ENCODE results near the gene SLC25A14. TPM values are rescaled to one million over a fixed set of nuclear protein-coding genes. Genes with fewer than 3 reads are reported as not detected.
A peak's percentile ranks its signal among the peaks of the same experiment; 100 is the strongest.

The SLC25A14 gene
- total RNA-seq, 1 donor from 2014 or later: 6.1 TPM

- no peaks in the 10 kb centered on the region for H3K9me3 ChIP-seq
- H3K27ac ChIP-seq: peak within 1 kb of the TSS; percentile 56
- H3K27me3 ChIP-seq: no peaks in the 10 kb centered on the region
- TF ChIP-seq CTCF (IDR thresholded peaks at IDR 0.05): no peak
- TF ChIP-seq POLR2A (IDR thresholded peaks at IDR 0.05): peak in 1 of 2 donors; percentile 32
- peak; percentile 79 to 80 for TF ChIP-seq POLR2AphosphoS5 (IDR thresholded peaks at IDR 0.05; ENCODE audit: insufficient read depth in 1 of 2, low read depth in 1 of 2)
- DNase-seq (ENCODE audit: extremely low spot score in 2 of 2): no peak
- H3K4me3 ChIP-seq: peak within 1 kb of the TSS; percentile 55 to 63
- peaks cover 14% of the 10 kb centered on the region for H3K4me1 ChIP-seq
- no peaks in the 10 kb centered on the region for H3K36me3 ChIP-seq
- intact Hi-C loops (cut with DNase I): no loop called here
Observed at GRCh38 chrX:130401415-130402207, 61.9 kb downstream of the SLC25A14 start, which contains the start of gene RBMX2. Gene RBMX2 (plus strand): TSS chrX:130401987. CDS start chrX:130402033, 46 bp downstream.

GRCh38 chrX:130402208-130402684 is 62.5 kb downstream of the SLC25A14 start:
- Histone ChIP-seq H3K4me1 (peaks cover 14% of the 10 kb centered on the region), H3K27me3 (no peaks in the 10 kb centered on the region), H3K36me3 (no peaks in the 10 kb centered on the region), H3K9me3 (no peaks in the 10 kb centered on the region), H3K27ac (peak overlapping the region; percentile 56), H3K4me3 (peak overlapping the region; percentile 55 to 63)
- intact Hi-C loops (cut with DNase I): no loop called here
- TF ChIP-seq CTCF (IDR thresholded peaks at IDR 0.05): no peak
- TF ChIP-seq POLR2AphosphoS5 (IDR thresholded peaks at IDR 0.05; ENCODE audit: insufficient read depth in 1 of 2, low read depth in 1 of 2): no peak
- no peak for TF ChIP-seq POLR2A (IDR thresholded peaks at IDR 0.05)
- no peak for DNase-seq (ENCODE audit: extremely low spot score in 2 of 2)

GRCh38 chrX:130413415-130413814 is 73.7 kb downstream of the SLC25A14 start:
- Histone ChIP-seq H3K36me3 (peaks cover 0 to 5% of the 10 kb centered on the region in 2 donors), H3K4me3 (no peak overlapping the region), H3K4me1 (no peaks in the 10 kb centered on the region), H3K27me3 (no peaks in the 10 kb centered on the region), H3K9me3 (no peaks in the 10 kb centered on the region), H3K27ac (no peak overlapping the region)
- intact Hi-C loops (cut with DNase I): no loop called here
- TF ChIP-seq POLR2A (IDR thresholded peaks at IDR 0.05) (no peak), POLR2AphosphoS5 (IDR thresholded peaks at IDR 0.05; ENCODE audit: insufficient read depth in 1 of 2, low read depth in 1 of 2) (no peak), CTCF (IDR thresholded peaks at IDR 0.05) (no peak)
- no peak for DNase-seq (ENCODE audit: extremely low spot score in 2 of 2)

- peaks cover 0 to 5% of the 10 kb centered on the region in 2 donors for H3K36me3 ChIP-seq
- no peak overlapping the region for H3K27ac ChIP-seq
- intact Hi-C loops (cut with DNase I): no loop called here
- no peak for TF ChIP-seq POLR2A (IDR thresholded peaks at IDR 0.05)
- no peak for TF ChIP-seq CTCF (IDR thresholded peaks at IDR 0.05)
- TF ChIP-seq POLR2AphosphoS5 (IDR thresholded peaks at IDR 0.05; ENCODE audit: insufficient read depth in 1 of 2, low read depth in 1 of 2): no peak
- no peaks in the 10 kb centered on the region for H3K27me3 ChIP-seq
- H3K4me1 ChIP-seq: no peaks in the 10 kb centered on the region
- no peak for DNase-seq (ENCODE audit: extremely low spot score in 2 of 2)
- H3K4me3 ChIP-seq: no peak overlapping the region
- H3K9me3 ChIP-seq: no peaks in the 10 kb centered on the region
Observed at GRCh38 chrX:130414800-130415199, 75.1 kb downstream of the SLC25A14 start.

GRCh38 chrX:130415201-130415600 is 75.5 kb downstream of the SLC25A14 start:
- Histone ChIP-seq H3K4me1 (no peaks in the 10 kb centered on the region), H3K9me3 (no peaks in the 10 kb centered on the region), H3K4me3 (no peak overlapping the region), H3K27ac (no peak overlapping the region), H3K36me3 (peaks cover 0 to 5% of the 10 kb centered on the region in 2 donors), H3K27me3 (no peaks in the 10 kb centered on the region)
- TF ChIP-seq CTCF (IDR thresholded peaks at IDR 0.05): no peak
- TF ChIP-seq POLR2A (IDR thresholded peaks at IDR 0.05): no peak
- no peak for TF ChIP-seq POLR2AphosphoS5 (IDR thresholded peaks at IDR 0.05; ENCODE audit: insufficient read depth in 1 of 2, low read depth in 1 of 2)
- no peak for DNase-seq (ENCODE audit: extremely low spot score in 2 of 2)
- intact Hi-C loops (cut with DNase I): no loop called here

Measured in vagina (tissue), 2 donors.